HG02610 (cell line): Measurements from ENCODE around the gene KLHDC8A.
"Not testable (repeated sequence)": the region's sequence is repeated elsewhere in the genome, so short reads cannot be mapped to it uniquely, and the experiment has no call there.

Source experiments
- ATAC-seq: cut with Tn5 transposase; IDR thresholded peaks from one replicate; pipeline ENCODE4 v1.9.1; 2021; ENCODE audit warnings: mild to moderate bottlenecking, moderate library complexity; ENCODE audit not compliant: unreplicated experiment

Gene KLHDC8A, protein sequence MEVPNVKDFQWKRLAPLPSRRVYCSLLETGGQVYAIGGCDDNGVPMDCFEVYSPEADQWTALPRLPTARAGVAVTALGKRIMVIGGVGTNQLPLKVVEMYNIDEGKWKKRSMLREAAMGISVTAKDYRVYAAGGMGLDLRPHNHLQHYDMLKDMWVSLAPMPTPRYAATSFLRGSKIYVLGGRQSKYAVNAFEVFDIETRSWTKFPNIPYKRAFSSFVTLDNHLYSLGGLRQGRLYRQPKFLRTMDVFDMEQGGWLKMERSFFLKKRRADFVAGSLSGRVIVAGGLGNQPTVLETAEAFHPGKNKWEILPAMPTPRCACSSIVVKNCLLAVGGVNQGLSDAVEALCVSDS

DNA sequence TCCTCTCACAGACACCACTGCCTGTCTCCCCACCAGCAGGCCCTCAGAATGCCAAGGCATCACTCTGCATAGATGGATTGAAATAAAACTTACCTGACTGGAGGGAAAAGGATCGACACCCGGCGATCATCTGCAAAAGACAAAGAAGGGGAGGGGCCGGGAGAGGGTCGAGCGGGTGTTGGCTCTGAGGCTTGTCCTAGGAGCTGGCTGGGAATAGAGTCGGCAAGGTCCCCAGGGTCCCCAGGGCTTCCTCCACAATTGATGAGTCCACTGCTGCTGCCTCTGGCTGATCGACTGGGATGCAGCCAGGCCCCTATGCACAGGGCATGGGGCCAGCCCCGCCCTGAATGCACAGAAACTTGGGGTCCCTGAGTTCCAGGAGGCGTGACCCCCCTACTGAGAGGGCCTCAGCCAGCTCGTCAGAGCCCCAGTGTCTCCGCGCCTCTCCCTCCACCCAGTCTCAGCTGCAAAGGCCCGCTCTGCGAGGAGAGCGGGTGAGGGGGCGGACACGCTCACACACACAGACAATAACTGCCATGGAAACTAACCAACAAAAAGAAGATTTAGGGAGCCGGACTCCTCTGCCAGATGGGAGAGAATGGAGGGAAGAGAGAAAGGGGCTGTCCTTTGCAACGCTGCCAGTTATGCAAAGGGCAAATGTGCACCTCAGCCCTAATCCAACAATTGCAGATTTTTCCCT lies at the start of gene KLHDC8A:
KLHDC8A (minus strand) TSS at position 483 of the 700 bp plus-strand sequence. CDS start 13,318 bp downstream, outside the sequence.
- no peak for ATAC-seq

GRCh38 chr1:205406252-205406651 lies 49.5 kb upstream of the KLHDC8A start:
- ATAC-seq = not testable (repeated sequence)

GRCh38 chr1:205404484-205404883 lies 47.8 kb upstream of the KLHDC8A start:
- not testable (repeated sequence) for ATAC-seq

DNA sequence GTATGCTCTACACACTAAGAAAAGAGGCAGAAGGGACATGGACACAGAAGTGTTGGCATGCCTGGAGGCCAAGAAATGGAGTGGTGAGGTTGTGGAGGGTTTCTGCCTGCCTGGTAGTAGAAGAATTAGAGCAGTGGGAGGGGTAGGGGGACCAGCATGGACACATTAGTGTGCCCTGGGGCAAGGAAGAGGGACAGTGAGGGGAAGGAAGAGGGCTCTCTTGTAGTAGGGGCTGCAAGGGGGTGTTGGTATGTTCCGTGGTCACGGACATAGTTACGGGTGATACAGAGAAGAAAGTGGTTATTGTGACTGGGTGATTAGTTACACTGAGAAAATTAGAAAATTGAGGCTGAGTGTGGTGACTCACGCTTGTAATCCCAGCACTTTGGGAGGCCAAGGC lies 41.9 kb upstream of the KLHDC8A start:
- no peak for ATAC-seq

DNA sequence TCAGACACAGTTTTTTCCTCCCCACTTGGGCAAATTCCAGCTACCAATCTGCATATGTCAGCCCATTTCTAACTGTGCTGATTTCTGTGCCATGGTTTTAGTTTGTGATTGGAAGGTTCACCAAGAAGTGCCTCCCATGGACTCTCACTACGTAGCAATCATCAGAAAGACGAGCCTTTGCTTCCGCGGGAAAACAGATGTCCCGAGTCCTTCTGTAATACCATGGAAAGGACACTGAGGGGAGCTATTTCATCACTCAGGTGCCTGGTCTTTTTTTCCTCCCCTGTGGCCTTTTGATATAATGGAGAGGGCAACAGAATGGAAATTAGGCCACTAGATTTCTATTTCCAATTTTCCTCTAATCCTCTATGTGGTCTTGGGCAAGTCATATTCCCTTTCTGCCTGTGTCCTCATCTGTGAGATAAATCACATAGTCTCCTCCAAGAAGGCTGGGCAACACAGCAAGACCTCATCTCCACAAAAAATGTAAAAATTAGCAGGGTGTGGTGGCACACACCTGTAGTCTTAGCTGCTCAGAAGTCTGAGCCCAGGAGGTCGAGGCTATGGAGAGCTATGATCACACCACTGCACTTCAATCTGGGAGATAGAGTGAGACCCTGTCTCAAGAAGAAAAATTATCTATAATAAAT lies 40.4 kb upstream of the KLHDC8A start:
- ATAC-seq = no peak

GRCh38 chr1:205395616-205396015 lies 38.9 kb upstream of the KLHDC8A start:
- ATAC-seq = no peak

GRCh38 chr1:205392650-205393049 lies 35.9 kb upstream of the KLHDC8A start:
- ATAC-seq = no peak

DNA sequence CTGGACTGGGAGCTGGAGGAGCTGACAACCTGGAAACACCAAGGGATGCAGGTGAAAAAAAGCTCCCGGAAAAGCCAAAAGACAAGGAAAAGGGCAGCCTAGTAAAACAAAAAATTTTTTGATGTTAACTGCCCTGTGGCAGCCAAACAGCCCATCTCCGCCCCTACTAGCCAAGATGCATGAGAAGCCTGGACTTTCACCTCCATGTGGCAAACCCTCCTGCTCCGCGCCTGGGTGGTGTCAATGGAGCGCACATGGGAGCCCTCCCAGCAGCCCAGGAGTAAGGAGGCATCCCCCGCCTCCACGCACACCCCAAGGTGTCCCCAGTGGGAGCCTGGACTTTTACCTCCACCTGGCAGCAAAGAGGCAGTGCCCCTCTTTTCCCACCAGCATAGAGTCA lies 34.7 kb upstream of the KLHDC8A start:
- ATAC-seq = no peak

GRCh38 chr1:205387845-205388244 lies 31.1 kb upstream of the KLHDC8A start:
- no peak for ATAC-seq

DNA sequence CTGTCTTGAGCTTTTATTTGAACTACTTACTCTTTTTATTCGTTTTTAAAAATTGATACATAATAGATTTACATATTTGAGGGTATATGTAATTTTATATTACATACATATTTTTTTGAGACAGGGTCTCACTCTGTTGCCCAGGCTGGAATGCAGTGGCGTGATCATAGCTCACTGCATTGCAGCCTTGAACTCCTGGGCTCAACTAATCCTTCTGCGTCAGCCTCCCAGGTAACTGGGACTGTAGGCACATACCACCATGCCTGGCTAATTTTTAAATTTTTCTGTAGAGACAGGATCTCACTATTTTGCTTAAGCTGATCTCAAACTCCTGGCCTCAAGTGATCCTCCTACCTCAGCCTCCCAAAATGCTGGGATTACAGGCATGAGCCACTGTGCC lies 26.3 kb upstream of the KLHDC8A start:
- not testable (repeated sequence) for ATAC-seq

GRCh38 chr1:205382561-205382960 lies 25.8 kb upstream of the KLHDC8A start:
- ATAC-seq = no peak

DNA sequence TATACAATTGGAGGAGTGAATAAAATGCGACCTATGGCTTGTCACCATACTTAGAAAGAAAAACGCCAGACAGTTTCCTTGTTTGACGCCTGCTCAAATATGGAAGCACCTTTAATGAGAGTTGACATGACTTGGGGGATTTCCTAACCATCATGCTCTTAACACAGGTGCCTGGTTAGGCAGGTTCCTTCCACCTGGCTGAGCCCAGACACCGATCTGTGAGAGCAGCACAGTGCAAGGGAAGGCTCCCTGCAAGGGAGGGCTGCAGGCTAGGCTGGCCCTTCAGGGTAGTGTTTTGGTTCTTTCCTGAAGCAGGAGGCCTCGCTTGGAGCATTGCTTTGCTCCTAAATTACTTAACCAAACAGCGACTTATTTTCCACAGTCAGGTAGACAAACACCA lies 24.6 kb upstream of the KLHDC8A start:
- no peak for ATAC-seq

DNA sequence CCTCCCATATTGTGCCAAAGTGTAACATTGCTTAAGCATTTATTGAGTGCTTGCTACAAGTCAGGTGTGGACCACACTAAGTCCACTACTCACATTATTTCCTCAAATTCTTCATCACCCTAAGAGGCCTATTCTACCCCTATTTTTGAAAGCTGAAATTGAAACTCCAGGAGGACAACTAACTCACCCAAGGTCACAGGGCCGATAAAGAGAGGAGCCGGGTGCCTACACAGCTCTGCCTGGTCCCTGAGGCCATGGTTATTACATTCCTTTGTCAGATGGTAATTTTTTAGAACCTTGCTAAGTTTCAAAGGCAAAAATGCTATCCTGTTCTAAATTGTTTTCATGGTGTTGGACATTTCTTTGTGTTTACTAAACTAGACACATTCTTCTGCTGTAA lies 24.2 kb upstream of the KLHDC8A start:
- ATAC-seq = no peak

DNA sequence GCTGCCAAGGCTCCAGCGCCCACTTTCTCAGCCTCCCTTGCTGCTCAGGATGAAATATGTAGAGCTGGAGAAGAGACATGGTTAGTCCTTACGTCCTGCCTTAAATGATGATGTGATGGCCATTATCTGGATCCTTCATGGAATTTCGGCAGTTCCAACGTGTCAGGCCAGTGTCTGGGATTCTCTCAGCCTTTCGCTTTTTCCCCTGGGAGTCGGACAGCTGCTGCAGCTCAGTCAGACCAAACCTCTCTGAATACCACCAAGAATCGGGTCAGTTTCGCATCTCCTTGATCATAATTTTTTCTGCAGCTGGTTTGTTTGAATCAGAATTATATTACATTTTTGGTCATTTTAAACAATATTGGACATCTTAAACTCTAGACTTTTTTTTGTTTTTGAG lies 22.3 kb upstream of the KLHDC8A start:
- no peak for ATAC-seq

- no peak for ATAC-seq
Measured at GRCh38 chr1:205377355-205377754, 20.6 kb upstream of the KLHDC8A start.

GRCh38 chr1:205376739-205377138 lies 20.0 kb upstream of the KLHDC8A start:
- ATAC-seq = no peak

DNA sequence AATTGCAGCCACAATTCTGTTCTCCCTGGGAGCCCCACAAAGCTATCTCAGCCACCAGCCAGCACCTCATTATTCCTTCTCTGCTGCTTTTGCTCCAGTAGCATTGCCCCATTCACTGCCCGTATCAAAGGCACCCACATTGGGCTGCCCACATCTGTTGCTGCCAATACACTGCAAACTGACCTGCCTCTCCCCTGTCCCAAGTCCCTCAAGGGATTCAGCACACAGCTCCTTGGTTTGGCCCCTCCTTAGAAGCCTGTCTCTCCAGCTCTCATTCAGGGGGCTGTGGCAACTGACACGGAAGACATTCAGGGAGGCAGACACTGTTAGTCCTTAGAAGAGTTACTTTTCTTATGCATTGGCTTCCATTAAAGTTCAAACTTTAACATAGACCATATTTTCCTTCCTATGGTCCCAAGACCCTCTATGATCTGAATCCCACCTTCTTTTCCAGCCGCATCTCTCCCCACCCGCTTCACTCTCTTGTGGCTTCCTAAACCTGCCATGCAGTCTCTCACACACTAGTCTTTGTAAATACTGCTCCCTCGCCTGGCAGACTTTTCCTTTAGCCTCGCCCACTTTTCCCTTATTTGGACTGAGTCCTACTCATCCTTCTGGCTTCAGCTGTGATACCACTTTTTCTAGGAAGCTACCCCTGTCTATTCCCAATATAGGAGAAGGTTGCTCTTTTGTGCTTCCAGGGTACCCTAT lies 19.3 kb upstream of the KLHDC8A start:
- no peak for ATAC-seq

DNA sequence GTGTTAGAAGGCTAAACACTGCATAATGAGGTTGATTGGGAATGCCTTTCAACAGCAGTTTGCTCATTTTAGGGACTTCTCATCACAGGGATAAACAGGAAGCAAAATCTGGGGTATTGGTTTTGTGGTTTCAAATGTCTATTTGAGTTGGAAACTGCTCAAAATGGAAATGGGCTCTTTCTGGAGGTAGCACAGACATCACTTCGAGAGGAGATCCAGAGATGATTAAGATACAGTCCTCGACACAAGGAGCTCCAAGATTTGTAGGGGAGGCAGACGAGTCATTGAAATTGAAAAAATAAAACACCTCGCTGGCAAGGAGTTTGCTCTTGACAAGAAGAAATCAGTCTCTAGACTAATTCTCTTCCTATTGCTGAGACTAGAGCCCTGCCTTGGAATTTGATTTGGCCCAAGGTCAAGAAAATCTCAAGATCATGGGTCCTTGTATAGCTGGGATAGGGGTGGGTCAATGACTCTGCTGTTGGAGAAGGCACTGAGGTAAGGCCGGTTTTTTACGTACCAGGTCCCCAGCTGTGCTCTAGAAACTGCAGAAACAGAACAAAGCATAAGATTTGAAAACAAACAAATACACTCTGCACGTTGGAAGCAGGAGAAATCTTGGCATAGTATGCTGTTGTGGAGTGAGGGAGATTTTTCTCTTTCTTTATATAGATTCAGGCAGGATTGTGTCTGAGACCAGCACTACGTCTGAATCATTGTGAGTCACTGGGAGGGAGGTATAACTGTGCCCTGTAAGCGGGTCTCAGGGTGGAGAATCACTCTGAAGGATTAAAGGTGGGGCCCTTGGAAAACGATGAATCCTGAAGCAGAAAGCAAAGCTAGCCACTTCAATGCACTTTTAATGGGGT lies 17.7 kb upstream of the KLHDC8A start:
- ATAC-seq = no peak

DNA sequence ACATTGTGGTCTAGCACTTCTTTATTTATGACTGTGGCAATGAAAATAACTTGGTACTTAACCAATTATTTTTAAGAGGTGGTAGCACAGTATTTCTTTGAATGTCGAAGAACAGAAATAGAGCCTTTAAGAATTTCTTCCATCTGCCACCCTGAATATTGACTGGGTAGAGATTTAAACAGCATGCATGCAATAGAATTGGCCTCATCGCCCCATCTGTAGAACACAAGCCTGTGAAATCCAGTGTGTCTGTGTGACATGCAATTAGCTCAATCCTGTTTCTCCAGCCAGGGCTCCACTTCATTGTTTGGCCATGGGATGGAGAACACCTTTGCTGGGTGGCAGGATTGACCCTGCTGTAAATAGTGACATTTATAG lies 17.1 kb upstream of the KLHDC8A start:
- ATAC-seq = no peak

GRCh38 chr1:205373022-205373797 lies 16.5 kb upstream of the KLHDC8A start:
- no peak for ATAC-seq
